ENCODE measurements around the gene PCDHGC4.
A peak's percentile ranks its signal among the peaks of the same experiment; 100 is the strongest.

PCDHGC4 gene

GRCh38 chr5:141490771-141491170 lies 5.9 kb downstream of the PCDHGC4 start:
- DNase-seq (ENCODE audit: low read depth), result no peak

- DNase-seq (ENCODE audit: low read depth), result no peak
These were observed 6.7 kb downstream of the PCDHGC4 start for GRCh38 chr5:141491323-141492167.

- no peak for DNase-seq (ENCODE audit: low read depth)
These were observed 7.5 kb downstream of the PCDHGC4 start for GRCh38 chr5:141492168-141492885.

DNA sequence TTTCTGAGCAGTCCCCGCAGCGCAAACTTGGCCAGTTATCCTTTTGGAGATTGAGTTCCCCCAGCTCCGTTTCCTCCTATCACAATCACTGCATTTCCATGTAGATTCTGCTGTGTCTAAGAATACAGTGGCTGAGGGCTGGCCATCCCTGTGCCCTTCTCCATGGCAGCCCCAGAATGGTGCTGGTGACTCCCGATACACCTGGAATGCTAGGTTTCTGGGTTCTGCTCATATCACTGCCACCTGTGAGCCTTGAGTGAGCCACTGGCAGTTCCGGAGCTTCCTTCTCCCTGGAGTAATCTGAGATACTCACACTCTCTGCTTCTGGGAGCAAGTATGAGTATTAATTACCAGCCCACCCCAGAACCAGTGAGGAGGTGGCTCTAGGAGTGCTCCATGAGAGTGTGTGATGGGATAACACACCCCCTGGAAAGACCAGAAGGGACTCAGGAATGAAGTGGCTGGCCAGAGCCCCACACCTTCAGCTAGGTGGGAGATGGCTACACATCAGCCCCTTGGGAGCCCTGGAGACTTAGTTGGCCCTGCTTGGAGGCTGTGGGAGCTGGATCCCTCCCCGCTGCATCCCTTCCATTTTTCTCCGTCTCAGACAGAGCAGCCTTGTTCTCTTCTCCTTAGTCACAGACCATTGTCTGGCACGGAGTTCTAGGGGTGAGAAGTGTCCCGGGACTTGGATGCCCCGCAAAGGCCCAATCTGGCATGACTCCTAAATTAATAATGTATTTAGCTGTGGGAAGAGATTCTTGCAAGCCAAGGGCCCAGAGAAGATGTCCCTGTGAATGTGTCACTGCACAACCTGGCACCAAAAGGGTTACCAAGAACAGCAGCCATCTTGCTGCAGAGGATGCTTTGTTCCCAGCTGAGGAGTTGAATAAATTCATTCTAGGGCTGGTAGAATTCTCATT lies 8.9 kb downstream of the PCDHGC4 start:
- DNase-seq (ENCODE audit: low read depth), result no peak

- DNase-seq (ENCODE audit: low read depth), result no peak
These were observed 10.1 kb downstream of the PCDHGC4 start for GRCh38 chr5:141494761-141495452.

DNA sequence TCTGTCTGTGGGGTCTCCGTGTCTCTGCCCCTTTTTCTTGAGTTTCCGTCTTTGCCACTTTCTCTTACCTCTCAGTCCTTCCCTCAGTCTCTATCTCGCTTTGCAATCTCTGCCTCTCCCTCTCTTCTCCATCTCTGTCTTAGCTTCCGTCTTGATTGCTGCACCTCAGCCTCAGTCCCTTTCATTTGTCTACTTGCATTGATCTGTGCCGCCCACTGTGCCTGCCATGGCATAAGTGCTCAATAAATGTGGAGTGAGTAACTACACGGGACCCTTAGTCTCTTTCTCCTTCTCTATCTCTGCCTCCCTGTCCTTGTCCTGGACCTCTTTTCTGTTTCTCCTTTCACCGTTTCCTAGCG lies 10.6 kb downstream of the PCDHGC4 start:
- no peak for DNase-seq (ENCODE audit: low read depth)

DNA sequence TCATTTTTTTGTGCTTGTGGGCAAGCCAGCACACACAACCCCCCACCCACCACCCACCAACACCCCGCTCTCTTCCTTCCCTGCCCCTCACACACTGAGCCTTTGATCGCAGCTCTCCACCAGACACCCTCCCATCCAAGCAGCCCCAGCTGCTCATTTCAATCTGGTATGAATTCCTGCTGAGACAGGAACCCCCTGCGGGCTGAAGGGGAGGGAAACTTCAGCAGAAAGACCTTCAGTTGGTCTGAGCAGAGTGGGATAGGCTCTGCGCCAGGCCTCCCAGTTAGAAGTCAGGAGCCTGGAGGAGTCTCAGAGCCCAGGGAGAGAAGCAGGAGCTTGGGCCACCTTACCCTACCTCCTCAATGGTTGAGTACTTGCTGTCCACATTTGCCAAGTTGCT lies 11.2 kb downstream of the PCDHGC4 start:
- no peak for DNase-seq (ENCODE audit: low read depth)

DNA sequence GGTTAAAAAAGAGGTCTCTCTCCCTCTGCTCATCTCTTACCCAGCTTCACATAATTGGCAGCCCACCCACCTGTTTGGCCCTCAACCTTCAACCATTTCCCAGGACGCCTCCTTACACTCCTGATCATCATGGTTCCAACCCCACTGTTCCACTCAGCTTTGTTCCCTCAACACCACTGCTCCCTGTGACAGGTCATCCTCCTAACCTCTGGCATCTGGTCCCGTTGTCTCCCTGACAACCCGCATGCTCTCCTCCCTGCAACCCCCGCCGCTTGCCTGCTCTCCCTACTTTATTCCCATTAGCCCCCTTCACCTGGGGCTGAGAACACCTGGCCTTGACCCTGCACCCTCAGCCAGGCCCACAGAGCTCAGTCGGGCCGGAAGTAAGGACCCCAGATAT lies 16.9 kb downstream of the PCDHGC4 start:
- DNase-seq (ENCODE audit: low read depth), result no peak

DNA sequence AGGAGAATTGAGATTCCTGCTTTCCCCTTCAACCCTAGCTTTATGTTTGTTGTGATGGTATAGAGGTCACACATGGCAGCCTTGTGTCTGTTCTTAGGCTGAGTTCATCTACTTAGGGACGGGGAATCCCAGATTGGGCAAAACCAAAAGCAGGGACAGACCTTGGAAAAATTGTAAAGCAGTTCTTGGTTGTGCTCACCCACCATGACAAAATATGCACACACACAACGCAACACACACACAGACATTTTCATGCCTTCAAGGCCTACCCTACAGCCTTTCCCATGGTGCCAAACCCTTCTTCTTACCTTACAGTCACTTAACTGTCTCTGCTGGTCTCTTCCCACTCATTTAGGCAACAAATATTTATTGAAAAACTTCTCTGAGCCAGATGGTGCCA lies 18.9 kb downstream of the PCDHGC4 start:
- no peak for DNase-seq (ENCODE audit: low read depth)

DNA sequence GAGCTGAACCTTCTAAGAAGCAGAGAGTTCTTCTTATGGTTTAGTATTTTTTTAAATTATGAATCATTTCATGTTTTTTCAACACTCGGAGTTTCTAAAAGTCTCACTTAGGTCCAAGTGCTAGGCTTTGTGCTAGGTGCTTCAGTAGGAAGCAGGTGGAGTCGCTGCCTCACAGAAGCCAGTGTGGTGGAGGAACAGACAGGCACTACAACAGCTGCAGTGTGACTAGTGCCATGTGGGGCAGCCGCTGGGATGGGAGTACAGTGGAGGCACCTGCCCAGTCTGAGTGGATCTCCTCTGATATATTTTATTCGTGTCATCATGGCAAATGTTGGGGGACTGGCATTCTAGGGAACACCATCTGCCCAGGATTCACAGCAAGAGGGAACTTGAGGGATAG lies 19.4 kb downstream of the PCDHGC4 start:
- no peak for DNase-seq (ENCODE audit: low read depth)

DNA sequence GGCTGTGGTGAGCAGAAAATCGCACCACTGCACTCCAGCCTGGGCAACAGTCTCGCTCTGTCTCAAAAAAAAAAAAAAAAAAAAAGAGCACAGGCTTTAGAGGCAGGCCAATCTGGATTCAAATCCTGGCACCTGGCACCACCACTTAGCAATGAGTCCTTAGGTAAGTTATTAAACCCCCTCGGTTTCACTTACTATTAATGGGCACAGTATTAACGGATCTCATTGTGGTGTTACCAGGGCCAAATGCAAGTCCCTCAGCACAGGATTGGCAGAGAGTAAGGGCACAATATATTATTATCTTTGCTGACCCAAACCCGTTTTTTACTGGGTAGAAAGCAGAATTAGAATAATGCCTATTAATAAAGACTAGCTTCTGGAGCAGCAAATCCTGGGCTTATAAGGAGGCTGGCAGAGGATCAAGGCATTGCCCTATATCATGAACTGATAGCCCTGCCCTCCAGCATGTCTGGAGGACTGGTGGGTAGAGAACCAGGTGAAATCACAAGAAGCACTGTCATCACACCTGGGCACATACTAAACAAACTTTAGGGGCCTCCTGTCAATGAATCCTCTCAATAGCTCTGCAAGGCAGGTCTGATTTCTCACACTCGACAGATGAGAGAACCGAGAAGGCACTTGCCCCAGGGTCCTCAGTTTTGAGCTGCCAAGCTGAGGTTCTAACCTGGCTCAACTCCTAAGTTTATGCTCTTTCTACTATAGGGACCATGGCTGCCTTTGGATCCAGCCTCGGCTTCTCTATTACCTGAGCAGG lies 21.7 kb downstream of the PCDHGC4 start:
- DNase-seq (ENCODE audit: low read depth), result no peak

GRCh38 chr5:141507387-141508091 lies 22.7 kb downstream of the PCDHGC4 start:
- no peak for DNase-seq (ENCODE audit: low read depth)

DNA sequence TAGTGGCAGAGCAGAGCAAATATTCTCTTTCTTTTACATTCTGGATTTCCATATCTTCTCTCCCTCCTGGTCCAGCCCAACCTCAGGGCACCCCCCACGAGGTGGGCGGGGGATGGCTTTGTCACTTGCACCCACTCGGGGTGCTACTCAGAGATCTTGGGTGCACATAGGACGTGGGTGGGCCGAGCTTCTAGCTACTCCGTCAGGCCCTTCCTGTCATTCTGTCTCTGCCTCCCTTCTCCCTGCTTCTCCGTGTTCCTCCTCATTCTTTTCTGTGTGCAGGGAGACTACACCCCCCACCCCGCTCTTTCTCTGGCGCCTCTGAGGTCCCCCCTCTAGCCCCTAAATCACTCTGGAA lies 23.6 kb downstream of the PCDHGC4 start:
- DNase-seq (ENCODE audit: low read depth), result no peak

DNA sequence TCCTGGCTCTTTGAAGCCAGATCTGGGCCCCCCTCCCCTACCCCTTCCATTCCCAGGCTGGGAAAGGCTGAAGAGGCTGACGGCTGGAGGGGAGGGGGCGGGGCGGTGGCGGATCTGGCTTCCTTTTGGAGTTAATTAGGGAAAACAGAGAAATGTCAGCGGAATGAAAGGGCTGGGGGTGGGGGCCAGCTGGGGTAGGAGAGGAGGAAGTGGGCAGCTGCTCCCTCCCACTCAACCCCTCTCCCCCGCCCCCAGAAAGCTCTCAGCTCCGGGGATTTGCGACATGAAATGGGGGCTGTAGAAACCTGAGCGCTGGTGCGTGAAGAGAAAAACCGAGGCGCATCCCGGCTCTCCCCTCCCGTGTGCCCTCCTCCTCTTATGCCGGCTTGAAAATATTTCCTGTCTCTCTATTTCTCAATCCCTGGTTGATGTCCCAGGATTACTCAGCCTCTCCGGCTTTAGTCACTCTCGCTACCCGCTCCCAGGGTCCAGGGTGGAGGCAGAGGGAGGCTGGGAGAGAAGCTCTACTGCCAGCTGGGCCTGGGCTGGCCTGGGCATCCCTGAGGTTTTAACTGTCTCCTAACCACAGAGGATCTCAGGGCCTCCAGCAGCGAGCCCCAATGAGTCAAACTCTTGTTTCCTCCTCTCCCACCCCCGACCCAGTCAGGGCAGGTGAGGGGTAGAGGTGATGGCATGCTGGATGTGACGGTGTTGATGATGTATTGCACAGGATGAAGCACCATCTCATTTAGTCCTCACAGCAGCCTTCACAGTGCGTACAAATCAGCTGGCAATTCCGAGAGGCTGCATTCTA lies 24.2 kb downstream of the PCDHGC4 start:
- peak; percentile 29 for DNase-seq (ENCODE audit: low read depth)

DNA sequence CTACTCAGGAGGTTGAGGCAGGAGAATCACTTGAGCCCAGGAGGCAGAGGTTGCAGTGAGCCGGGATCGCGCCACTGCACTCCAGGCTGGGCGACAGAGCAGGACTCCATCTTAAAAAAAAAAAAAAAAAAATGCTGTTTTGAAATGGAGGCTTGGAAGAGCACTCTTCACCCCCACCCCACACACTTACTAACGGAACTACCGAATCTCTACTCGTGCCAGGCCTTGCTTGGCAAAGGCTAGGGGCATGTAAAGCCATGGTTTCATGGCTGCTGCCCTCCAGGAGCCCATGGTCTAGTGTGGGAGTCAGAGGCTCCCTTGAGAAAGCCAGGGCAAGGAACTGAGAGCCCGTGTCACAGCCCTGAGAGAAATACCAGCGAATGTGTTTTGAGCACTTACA lies 25.3 kb downstream of the PCDHGC4 start:
- DNase-seq (ENCODE audit: low read depth), result no peak

DNA sequence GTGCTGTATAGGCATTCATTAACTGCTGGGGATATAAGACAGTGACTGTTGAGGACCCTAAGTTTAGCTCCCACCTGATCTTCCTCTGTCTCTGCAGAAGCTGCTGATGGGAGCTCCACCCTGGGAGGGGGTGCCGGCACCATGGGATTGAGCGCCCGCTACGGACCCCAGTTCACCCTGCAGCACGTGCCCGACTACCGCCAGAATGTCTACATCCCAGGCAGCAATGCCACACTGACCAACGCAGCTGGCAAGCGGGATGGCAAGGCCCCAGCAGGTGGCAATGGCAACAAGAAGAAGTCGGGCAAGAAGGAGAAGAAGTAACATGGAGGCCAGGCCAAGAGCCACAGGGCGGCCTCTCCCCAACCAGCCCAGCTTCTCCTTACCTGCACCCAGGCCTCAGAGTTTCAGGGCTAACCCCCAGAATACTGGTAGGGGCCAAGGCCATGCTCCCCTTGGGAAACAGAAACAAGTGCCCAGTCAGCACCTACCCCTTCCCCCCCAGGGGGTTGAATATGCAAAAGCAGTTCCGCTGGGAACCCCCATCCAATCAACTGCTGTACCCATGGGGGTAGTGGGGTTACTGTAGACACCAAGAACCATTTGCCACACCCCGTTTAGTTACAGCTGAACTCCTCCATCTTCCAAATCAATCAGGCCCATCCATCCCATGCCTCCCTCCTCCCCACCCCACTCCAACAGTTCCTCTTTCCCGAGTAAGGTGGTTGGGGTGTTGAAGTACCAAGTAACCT lies 26.2 kb downstream of the PCDHGC4 start:
- DNase-seq (ENCODE audit: low read depth), result no peak

DNA sequence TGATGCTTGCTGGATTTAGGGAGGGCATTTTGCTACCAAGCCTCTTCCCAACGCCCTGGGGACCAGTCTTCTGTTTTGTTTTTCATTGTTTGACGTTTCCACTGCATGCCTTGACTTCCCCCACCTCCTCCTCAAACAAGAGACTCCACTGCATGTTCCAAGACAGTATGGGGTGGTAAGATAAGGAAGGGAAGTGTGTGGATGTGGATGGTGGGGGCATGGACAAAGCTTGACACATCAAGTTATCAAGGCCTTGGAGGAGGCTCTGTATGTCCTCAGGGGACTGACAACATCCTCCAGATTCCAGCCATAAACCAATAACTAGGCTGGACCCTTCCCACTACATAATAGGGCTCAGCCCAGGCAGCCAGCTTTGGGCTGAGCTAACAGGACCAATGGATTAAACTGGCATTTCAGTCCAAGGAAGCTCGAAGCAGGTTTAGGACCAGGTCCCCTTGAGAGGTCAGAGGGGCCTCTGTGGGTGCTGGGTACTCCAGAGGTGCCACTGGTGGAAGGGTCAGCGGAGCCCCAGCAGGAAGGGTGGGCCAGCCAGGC lies 27.0 kb downstream of the PCDHGC4 start:
- DNase-seq (ENCODE audit: low read depth), result no peak

DNA sequence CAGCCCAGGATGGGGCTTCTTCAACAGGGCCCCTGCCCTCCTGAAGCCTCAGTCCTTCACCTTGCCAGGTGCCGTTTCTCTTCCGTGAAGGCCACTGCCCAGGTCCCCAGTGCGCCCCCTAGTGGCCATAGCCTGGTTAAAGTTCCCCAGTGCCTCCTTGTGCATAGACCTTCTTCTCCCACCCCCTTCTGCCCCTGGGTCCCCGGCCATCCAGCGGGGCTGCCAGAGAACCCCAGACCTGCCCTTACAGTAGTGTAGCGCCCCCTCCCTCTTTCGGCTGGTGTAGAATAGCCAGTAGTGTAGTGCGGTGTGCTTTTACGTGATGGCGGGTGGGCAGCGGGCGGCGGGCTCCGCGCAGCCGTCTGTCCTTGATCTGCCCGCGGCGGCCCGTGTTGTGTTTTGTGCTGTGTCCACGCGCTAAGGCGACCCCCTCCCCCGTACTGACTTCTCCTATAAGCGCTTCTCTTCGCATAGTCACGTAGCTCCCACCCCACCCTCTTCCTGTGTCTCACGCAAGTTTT lies 27.6 kb downstream of the PCDHGC4 start:
- no peak for DNase-seq (ENCODE audit: low read depth)

All from HS-27A (cell line).